DMS79 treated with DMSO at 0.1 percent for 48 hours (cell line): ENCODE measurements around the gene HAGH.
"Not testable (repeated sequence)": the region's sequence is repeated elsewhere in the genome, so short reads cannot be mapped to it uniquely, and the experiment has no call there.

ENCODE experiments used
- DNase-seq: peaks from one replicate; lab custom pipeline; 2025; lab: John Stamatoyannopoulos, UW

HAGH gene

DNA sequence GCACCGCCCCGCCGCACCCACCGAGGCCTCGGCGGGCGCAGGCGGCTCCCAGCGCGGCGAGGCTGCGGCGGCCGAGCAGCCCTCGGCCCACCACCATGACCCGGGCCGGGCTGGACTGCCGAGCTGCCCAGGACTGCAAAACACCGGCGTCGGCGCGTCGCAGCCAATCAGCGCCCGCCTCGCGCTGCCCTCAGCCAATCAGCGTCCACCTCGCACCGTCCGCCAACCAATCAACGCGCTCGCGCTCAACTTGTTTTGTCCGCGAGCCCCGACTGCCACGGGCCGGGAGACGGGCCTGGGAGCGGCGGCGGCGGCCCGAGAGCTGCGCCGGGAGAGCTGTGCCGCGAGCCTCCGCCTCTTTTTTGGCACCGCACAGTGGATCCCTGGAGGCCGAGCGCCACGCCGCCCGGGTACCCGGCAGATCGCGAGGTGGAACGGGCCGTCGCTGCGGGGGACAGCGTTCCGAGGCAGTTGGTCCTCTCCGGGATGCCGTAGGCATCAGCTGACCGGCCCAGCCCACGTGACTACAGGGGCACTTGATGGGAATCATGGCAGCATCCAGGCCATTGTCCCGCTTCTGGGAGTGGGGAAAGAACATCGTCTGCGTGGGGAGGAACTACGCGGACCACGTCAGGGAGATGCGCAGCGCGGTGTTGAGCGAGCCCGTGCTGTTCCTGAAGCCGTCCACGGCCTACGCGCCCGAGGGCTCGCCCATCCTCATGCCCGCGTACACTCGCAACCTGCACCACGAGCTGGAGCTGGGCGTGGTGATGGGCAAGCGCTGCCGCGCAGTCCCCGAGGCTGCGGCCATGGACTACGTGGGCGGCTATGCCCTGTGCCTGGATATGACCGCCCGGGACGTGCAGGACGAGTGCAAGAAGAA, at the start of gene HAGH, which contains the start of gene FAHD1:
Gene HAGH (minus strand): TSS at position 135 of the 883 bp plus-strand sequence. CDS start 38 bp downstream, at position 97.
Gene FAHD1 (plus strand): TSS at position 516 of the 883 bp plus-strand sequence. CDS start 33 bp downstream, at position 549.
- DNase-seq = peak; percentile 85

DNA sequence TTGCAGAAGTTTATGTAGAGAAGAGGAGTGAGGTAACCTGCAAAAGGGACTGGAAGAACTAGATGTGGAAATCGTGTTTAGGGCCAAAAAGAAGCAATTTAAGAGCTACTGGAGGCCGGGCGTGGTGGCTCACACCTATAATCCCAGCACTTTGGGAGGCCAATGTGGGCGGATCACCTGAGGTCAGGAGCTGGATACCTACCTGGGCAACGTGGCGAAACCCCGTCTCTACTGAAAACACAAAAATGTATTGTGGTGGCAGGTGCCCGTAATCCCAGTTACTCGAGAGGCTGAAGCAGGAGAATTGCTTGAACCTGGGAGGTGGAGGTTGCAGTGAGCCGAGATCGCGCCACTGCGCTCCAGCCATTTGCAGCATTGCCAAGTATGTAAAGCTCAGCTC, 49.4 kb upstream of the HAGH start:
- DNase-seq = not testable (repeated sequence)

DNA sequence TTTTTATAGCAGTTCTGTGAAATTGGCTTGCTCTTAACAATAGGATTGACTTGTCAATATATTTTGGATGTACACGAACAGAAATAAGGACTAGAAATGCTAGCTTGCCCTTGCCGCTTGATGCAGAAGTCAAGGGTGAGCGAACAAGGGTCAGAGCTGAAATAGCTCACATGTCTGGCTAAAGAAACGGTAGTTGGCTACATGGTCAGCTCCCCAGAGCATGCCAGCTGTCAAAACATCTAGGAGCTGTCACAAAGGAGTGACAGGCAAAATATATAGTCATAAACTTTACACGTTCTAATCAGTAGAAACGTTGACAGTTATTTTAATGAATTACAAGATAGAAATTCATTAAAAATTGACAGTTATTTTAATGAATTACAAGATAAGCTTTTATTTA, 48.2 kb upstream of the HAGH start:
- no peak for DNase-seq

DNA sequence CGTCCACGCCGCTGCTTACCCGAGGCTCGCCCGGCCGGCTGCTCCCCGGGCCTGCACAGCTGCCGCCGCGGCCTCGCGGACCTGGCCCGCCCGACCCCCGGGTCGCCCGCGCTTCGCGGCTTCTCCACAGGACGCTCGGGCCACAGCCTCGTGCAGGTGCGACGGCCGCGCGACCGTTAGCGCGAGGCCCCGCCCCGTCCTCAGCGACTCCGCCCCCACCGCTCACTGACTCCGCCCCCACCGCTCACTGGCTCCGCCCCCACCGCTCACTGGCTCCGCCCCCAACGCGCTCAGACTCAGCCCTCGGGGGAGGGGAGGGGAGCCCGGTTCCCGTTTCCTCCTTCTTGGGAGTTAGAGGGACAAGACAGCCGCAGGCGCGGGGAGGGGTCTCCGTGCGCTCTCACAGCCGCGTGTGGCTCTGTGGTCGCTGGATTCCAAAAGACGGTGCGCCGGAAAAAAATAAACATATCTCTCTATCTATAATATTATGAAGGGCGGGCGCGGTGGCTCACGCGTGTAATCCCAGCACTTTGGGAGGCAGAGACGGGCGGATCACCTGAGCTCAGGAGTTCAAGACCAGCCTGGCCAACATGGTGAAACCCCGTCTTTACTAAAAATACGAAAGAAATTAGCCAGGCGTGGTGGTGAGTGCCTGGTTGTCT, 45.5 kb upstream of the HAGH start, which contains the start of gene MEIOB:
Gene MEIOB (minus strand): TSS at position 191 of the 662 bp plus-strand sequence. CDS start 3,989 bp downstream, outside the sequence.
- DNase-seq = no peak

DNA sequence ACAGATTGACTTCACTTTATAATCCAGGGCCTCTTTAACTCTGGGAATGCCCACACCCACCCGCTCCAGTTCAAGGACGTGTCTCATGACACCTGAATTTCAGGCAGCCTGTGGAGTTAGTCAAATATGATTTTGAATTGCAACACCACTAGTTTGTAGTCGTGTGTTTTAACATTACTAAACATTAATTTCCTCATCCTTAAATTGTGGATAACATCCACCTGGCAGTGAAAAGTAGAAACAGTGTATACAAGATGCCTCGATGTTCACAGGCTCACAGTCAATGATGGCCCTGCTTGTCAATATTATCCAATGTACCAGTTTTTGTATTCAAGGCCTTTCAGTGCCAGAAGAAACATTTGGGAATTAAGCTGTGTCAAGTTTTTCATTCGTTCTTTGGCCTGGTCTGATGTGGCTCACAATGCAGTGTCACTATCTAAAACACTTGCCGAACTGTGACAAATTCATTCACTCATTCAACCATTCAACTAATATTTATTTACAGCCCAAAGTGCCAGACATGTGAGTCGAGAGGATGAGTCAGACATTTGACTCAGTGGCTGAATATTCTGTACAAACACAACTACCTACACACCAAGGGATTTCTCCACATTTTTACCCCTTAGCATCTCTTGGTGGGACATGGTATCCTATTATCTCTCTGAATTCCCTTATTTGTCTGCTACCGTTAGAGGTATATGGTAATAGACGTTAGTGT, 43.9 kb upstream of the HAGH start:
- DNase-seq = no peak

DNA sequence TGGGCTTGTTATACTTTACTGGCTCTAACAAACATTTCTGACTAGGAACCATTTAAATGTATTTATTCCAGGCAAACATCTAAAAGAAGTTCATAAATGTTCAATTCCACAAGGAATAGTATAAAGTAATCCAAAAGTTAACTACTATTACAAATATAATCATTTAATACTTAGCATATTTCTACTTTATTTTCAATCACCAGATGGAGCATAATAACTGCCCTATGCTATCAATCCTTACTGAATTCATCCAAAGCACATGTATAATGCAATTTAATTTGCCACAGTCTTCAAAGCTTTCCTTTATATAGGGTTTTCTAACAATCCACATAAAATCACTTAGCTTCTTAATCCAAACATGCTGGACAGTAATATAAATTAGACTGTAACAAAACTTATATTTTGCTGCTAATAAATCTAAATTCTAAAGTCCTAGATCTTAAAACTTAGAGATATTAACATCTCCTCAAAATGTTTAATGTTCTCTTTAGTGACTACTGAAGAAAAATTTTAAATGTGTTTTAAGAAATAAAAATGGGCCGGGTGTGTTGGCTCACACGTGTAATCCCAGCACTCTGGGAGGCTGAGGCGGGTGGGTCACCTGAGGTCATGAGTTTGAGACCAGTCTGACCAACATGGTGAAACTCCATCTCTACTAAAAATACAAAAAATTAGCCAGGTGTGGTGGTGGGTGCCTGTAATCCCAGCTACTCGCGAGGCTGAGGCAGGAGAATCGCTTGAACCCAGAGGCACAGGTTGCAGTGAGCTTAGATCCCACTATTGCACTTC, 39.5 kb upstream of the HAGH start:
- peak; percentile 4 for DNase-seq

DNA sequence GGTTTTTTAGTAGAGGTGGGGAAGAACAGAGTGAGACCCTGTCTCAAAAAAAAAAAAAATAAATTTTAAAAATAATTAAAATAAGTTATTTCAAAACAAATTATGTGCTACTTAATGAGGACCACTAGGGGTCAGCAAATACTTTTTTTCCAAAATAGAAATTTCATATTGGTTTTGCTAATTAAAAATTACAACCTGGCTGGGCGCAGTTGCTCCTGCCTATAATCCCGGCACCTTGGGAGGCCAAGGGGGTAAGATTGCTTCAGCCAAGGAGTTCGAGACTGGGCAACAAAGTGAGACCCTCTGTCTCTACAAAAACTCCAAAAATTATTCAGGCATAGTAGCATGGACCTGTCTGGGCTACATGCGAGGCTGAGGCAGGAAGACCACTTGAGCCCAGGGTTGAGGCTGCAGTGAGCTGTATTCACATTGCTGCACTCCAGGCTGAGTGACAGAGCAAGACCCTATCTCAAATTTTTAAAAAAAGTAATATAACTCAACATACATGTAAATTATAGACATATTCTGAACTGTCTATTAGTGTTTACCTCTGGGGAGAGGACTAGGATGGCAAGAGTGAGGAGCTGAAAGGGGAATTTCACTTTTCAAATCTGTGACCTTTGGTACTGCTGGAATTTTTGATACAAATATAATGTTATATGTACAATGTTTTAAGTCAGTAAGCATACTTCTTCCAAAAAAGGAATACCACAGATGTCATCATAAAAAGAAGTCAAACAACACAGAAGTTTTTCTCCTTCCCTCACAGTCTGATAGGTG, 37.2 kb upstream of the HAGH start:
- DNase-seq = peak; percentile 41

DNA sequence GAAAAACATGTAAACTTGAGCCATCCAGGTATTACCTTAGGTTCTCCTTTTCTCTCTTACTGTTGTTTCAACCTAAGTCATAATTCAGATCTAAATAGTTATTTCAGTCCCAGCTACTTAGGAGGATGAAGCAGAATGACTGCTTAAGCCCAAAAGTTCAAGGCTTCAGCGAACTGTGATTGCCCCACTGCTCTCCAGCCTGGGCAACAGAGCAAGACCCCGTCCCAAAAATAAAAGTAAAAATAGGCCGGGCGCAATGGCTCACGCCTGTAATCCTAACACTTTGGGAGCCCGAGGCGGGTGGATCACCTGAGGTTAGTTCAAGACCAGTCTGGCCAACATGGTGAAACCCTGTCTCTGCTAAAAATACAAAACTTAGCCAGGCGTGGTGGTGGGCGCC, 35.8 kb upstream of the HAGH start:
- no peak for DNase-seq

DNA sequence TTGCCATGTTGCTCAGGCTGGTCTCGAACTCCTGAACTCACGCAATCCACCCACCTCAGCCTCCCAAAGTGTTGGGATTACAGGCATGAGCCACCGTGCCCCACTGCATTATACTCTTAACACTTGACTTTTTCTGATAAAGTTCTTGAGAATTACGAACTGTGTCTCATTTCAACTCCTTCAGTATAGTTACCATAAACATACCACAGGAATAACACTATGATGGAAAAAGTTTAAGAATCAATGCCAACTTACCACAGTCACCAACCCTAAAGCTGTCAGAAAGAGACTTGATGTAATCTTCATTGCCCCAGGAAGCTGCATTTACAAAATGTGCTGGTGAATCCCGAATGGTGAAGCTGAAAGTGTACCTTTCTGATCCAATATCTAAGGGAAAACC, 35.1 kb upstream of the HAGH start:
- no peak for DNase-seq

DNA sequence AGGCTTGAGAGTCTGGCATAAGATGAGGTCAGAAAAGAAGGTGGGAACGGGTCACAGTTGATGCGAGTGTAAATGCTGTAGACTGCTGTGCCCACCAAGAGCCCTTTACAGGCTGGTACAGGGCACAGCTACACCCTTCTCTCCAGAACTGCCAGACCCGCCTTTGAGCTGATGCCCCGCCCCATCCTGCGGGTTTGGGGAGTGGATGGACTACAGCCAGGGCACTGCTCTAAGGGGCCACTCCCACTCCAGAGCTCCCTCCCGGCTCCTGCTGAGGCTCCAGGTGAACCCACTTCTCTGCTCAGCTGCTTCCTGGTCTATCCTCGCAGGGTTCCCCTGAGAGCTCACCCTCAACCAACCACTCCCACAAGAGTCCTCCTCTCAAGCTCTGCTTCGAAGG, 33.0 kb upstream of the HAGH start:
- peak; percentile 52 for DNase-seq

DNA sequence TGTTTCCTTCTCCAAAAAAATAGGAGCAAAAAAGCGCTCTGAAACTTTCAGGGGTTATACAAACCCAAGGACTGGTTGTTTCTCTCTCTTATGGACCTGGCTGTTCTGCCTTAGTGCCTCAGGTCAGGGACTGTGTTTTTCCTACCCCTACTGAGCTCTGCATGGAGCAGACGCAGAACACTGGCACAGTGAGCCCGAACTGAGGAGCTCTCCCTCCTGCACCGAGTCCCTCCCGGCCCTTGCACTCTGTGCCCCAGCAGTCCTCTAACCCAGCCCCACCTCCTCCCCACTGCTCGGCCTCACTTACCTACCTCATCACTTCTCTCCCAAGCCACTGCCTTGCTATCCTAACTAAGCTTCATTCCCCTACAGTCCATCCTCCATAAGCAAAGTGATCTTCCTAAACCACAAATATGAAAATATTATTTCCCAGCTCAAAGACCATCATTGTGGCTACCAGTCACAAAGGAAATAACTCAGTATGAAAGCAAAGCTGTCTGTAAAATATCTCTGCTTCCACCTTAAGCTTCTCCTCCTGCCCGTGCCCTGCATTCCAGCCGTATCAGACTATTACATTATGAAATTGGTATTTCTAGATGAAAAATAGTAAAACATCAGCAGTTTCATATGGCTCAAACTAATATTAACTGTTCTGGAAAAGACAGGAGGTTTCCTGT, 31.7 kb upstream of the HAGH start:
- DNase-seq = no peak

DNA sequence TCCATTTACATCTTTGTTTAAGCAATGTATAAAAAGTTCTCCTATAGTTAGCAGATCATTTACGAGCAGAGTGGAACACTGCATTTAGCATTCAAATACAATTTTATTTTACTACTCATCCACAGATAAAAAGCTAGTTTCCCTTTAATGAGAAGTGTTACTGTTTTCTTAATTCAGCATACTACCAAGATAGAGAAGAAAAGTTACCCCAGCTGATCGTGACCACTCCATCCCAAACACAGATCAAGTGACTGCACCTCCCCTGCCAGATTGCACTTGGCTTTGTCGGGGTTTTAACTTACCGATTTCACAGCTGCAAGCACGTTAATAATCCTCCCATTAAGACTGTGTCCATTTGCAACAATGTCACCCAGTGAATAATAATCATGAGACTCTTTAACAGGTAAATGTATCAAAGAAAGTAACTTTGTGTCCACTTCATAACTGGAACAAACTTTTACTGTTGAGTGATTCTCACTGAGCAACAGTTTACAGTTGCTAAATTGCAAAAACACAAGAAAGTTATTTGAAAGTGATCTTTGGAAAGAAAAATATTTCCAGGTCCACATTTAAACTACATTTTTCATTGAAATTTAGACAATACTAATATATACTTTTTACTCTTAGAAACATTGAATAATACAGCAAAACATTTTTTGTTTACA, 30.9 kb upstream of the HAGH start:
- no peak for DNase-seq

DNA sequence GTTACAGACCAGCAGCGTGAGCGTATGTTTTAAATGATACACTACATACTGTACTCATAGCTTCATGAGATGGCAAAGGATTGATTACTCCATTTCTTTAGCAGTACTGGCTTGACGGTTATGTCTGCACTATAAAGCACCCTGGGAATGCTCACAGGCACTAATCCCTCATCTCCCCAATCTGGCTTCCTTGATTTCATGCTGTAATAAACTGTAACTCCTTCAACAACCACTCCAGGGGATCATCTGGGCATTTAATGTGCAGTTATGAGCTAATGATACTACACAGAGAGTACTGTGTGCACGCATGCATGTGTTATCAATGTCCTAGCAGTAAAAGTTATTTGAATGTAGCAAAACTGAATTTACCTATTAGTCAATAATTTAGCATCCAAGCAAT, 25.2 kb upstream of the HAGH start:
- DNase-seq = no peak

DNA sequence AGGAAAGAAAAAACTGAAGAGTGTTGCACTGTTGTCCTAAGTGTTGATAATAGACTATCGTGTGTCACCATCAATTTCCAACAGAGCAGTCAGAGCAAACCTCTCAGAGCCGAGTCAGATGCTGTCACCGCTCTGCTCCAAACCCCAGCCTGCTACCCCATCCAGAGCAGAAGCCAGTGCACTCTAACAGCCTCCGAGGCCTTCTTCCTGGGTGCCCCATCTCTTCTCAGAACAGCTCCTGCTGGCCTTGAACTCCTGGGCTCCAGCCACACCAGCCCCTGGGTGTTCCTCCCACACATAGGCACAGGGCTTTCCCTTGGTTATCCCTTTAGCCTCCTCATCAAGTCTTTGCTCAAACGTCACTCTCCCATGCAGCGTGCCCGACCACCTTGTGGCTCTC, 24.4 kb upstream of the HAGH start:
- DNase-seq = no peak

DNA sequence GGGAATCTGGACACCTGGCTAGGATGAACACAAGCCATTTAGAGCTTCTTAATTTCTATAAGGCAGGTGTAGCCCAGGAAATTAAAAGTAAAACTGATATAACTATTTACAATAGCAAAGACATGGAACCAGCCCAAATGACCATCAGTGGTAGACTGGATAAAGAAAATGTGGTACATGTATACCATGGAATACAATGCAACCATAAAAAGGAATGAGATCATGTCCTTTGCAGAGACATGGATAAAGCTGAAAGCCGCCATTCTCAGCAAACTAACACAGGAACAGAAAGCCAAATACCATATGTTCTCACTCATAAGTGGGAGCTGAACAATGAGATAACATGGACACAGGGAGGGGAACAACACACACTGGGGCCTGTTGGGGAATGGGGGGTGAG, 19.8 kb upstream of the HAGH start:
- no peak for DNase-seq

DNA sequence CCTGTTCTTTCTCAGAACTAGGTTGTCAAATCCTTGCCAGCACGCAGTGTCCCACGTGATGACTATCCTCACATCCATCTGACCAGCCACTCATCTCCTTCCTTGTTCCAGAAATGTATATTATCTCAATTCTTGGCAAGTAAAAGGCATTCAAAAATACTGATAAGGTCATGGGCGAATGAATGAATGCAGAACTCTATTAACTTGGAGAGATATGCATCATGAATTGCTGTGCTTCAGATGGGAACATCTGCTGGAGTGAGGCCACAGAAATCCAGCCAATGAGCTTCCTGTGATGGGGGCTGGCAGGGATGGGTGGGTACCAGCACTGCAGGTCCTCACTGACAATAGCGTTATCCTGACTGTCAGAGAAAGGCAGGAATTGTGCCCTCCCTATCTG, 19.4 kb upstream of the HAGH start:
- DNase-seq = no peak

DNA sequence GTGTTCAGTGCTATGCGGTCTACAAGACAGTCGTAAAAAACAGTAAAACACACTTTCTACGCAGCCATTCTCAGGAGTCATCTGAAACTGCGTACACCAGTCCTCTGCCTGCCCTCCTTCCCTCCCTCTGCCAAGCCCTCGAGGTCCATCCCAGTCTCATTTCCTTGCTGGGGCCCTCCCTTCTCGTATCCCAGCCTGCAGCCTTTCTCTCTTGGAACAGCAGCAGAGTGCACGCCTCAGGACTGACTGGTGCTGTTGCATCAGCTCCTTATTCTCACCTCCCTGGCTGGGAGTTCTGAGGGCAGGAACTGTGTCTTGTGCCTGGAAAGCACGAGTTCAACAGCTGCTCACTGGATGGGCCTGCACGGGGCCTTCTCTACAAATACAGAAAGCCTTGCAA, 12.9 kb upstream of the HAGH start:
- no peak for DNase-seq

DNA sequence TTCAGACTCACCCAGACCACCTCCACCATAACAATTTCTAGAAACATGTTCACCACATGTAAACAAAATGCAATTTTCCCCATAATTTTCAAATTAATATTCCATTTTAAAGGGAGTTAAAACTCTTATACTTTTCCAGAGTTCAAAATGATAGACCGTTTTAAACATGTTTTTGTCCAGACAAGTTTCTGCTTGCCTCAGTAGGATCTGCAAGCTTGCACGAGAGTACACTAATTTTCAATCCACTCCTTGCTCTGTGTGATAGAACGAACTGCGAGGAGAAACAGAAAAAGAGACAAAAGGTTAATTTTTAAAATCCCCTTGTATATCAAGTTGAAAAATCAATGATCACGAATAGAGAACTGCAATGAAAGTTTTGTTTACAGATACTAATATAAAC, 7.5 kb upstream of the HAGH start:
- DNase-seq = no peak

DNA sequence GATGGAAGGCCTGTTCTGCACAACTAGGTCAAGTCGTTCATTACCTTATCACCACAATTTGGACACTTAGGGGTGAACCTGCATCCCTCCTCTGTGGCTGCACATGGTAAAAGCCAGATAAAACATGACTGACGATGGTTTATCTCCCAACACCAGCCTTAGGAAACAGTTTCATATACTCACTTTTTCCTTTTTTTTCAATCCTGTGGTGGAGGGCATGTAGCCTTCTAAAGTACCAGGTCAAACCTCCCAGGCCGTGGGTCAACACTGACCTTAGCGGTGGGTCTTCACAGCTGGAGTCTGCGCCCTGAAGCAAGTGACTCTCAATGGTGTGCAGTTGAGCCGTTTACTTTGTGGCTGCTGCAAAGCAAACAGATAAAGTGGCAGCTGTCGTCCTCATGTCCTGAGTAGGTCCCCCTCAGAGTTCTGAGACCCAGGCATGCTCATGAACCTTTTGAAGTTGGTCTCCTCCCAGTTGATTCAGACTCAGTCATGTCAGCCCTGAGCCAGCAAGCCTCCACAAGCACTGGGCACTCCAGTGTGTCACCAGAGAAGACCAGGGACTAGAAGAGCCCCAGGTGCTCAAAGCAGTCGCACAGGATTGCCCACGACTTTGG, 6.3 kb upstream of the HAGH start:
- DNase-seq = peak; percentile 12
